NCI-H226 (cell line): Measurements from ENCODE around the gene DUOX1.

Experiments used
- DNase-seq: peaks from one replicate; pipeline ENCODE4 v3.0.0-alpha.2; 2015

Gene DUOX1

DNA sequence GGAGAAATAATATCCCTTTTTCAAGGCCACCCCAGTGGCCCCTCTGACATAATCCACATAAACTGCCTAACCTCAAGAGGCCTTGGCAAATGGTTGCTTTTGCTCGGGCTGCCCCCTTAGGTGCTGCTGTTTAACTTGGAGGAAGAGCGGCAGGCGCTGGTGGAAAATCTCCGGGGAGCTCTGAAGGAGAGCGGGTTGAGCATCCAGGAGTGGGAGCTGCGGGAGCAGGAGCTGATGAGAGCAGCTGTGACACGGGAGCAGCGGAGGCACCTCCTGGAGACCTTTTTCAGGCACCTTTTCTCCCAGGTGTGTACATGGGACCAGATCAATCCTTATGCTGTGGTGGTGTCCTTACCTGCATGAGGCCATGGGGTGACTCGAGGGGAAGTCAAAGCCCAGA, 15.0 kb downstream of the DUOX1 start:
- no peak for DNase-seq

DNA sequence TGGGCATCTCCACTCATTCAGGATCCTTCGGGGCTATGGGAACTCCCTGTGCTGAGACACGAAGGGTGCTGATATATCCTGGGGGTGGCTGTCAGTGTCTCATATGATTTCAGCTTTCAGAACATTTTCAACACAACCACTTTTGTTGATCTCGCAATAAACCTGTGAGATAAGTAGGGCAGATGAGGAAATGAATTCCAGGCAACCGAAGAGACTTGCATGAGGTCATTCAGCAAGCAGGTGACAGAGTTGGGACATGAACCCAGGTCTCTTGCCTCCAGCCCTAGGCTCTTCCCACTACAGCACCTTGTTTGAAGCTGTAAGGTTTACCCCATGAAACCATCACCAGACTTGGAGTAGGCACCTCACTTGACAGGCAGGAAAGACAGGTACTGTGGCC, 16.6 kb downstream of the DUOX1 start:
- DNase-seq: no peak

DNA sequence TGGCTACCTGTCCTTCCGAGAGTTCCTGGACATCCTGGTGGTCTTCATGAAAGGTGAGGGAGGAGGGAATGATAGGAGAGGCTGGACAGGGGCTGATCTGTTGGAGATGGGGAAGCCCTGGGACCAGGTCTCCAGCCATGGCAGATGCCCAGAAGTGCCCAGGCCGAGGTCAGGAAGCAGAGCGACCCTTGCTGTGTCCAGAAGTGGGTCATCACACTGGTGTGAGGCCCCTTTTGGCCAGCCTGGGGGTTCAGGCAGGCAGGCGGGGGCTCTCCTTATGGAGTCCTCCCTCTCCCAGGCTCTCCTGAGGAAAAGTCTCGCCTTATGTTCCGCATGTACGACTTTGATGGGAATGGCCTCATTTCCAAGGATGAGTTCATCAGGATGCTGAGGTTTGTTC, 17.8 kb downstream of the DUOX1 start:
- no peak for DNase-seq

DNA sequence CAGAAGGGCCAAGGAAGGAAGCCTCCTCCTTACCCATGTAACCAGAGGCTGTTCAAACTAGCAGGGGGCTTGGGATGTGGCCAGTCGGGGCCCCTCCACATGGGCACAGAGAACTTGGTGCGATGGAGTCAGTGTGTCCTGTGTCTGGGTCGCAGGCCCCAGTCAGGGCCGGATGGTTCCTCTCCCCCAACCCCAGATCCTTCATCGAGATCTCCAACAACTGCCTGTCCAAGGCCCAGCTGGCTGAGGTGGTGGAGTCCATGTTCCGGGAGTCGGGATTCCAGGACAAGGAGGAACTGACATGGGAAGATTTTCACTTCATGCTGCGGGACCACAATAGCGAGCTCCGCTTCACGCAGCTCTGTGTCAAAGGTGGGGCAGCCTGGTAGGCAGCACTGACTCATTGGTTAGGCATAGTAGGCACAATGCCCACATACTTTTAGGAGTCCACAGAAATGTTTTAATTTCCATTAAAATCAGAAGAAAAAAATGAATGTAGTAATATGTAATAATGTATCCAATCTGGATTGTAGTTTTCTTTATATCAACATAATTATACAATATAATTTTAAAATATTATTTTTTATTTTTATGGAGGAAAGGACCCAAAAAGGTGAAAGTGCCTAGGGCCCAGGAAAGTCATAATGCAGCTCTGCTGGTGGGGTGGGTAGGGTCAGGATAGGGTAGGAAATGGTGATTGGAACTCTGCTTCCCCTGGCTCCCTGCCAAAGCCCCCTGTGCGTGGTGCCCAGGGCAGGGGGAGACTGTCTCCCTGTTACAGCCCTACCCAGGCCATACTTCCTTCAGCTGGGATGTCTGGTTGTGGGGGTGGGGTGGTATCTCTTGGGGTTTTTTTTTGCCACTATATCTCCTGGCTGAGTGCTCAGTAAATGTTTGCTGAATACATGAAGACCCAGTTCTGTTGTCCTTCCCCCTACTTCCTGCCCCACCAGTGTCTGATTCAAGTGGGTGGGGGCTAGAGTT, 18.6 kb downstream of the DUOX1 start:
- peak; percentile 10 for DNase-seq

DNA sequence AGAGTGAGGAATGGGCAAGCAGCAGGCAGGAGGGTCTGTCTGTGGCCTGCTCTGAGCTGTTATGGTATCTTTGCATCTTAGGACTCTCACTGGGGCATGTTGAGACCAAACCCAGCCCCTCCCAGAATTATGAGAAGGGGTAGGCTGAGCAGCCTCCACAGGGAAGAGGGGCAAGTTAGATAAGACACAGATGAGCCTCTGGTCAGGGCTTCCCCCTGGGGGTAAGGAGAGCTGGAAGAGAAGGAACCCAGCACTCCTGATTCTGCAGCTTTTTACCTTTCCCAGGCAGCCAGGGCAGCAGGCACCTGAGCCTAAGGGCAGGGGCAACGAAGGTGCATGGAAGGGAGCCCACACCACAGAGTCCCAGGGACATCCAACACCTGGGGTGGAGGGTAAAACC, 19.3 kb downstream of the DUOX1 start:
- DNase-seq: no peak

DNA sequence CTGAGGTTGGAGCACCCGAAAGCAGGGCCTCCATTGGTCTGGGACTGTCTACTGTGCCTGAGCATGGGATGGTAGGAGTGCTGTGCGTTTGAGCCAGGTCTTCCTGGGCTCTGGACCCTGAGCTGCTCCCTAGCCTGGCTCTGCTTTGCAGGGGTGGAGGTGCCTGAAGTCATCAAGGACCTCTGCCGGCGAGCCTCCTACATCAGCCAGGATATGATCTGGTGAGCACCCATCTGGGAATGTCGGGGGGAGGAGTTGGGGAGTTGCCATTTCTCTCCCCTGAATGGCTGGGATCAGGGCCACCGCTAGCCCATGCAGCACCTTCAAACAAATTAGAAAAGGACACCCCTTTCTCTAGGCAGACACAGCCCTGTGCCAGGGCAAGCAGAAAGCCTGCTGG, 20.7 kb downstream of the DUOX1 start:
- DNase-seq: no peak

DNA sequence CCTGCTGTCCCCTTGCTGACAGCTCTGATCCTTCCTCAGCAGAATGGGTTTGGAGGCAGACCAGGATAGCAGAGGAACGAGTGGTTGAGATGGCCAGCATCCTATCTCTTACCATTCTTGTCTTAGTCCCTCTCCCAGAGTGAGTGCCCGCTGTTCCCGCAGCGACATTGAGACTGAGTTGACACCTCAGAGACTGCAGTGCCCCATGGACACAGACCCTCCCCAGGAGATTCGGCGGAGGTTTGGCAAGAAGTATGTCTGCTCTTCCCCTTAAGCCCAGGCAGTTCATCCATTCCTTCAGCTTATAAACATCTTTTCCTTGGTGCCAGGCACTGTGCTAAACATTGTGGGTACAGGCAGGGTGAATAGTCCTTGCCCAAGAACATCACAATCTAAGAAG, 21.2 kb downstream of the DUOX1 start:
- DNase-seq: no peak

DNA sequence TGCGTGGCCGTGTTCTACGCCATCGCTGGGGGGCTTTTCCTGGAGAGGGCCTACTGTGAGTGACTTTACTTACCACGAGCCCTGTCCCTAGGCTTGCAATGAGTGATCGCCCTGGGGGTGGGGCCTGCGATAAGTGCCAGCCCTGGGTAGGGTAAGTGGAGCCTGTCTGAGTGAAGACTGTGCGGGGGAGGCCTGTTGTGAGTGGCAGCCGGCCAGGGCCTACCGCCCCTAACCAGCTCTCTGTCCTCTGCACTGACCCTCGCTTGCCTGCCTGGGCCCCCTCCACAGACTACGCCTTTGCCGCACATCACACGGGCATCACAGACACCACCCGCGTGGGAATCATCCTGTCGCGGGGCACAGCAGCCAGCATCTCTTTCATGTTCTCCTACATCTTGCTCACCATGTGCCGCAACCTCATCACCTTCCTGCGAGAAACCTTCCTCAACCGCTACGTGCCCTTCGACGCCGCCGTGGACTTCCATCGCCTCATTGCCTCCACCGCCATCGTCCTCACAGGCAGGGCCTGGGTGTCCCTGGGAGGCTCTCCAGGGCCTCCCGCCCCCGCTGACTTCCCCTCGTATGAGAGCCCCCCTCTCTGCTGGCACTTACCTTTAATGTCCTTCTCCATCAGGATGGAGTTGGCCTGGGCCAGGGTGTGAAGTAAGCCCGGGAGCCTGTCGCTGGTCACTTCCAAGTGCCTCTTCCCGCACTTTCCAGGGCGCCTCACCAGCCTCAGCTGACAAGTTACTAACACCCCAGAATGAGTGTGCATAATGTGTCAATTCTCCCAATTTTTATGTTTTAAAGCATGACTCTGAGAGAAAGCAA, 22.4 kb downstream of the DUOX1 start:
- no peak for DNase-seq

DNA sequence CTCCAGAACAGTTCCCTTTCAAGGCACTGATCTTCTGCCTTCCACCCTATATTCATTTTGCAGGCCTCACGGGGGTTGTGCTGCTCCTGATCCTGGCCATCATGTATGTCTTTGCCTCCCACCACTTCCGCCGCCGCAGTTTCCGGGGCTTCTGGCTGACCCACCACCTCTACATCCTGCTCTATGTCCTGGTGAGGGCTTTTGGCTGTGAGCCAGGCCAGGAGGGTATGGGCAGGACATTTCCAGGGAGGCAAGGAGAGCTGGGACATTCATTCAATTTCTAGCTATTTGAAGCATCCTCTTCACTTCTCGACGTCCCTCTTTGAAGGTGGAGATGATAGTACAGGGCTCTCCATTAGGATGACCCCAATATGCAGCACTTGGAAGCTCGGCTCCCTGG, 25.9 kb downstream of the DUOX1 start:
- DNase-seq: no peak

DNA sequence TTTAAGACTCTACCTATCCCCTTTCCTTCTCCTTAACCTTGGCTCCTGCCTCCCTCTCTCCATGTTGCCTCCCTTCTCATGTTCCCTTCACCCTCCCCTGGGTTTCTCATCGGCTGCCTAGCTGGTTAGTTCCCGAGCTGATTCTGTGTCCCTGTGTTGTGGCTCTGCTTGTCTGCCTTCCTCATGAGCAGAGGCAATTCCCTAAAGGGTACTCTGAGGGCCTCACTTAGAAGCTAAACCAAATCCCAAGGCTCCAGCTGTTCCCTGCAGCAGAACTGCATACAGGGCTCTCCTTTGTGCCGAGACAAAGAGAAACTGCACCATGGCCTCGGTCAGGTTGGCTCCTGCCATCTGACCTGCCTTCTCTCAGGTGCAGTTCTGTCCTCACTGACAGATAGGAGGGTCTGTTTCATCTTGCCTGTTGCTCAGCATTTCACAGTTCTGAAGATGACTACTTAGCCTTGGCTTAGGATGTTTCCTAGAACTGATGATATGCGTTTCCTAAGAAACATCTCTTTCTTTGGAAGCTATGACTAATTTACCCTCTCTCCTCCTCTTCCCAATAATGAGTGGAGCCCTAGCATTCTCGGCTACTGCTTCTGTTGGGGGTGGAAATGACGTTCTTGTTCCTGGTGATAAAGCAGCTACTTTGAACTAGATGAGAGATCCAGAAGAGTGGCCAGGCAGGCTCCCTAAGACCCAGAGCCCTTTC, 27.1 kb downstream of the DUOX1 start:
- no peak for DNase-seq

DNA sequence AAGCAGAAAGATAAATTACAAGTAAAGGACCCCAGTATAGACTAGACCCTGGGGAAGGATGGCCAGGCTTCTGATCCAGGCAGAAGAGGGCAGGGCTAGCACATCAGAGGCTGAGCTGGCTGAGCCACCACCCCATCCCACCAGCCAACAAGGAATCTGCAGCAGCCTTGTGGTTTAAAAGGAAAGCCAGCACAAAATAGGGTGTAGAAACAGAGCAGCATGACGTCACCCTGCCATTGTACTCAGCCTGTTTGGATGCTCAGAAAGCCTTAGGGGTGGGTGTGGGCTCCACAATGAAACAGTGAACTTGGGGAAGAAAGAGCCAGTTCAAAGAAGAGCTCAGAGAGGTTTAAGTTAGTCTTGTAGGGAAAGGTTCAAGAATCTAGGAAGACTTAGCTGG, 28.2 kb downstream of the DUOX1 start:
- DNase-seq: no peak

DNA sequence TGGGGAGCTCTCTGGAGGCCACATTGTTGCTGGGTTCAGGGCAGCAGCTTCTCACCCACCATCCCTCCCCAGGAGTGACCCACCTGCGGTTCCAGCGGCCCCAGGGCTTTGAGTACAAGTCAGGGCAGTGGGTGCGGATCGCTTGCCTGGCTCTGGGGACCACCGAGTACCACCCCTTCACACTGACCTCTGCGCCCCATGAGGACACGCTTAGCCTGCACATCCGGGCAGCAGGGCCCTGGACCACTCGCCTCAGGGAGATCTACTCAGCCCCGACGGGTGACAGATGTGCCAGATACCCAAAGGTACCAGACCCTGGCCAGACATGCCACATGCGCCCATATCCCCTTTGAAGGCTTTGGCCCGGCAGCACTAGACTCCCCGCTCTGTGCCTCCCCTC, 31.9 kb downstream of the DUOX1 start:
- no peak for DNase-seq

DNA sequence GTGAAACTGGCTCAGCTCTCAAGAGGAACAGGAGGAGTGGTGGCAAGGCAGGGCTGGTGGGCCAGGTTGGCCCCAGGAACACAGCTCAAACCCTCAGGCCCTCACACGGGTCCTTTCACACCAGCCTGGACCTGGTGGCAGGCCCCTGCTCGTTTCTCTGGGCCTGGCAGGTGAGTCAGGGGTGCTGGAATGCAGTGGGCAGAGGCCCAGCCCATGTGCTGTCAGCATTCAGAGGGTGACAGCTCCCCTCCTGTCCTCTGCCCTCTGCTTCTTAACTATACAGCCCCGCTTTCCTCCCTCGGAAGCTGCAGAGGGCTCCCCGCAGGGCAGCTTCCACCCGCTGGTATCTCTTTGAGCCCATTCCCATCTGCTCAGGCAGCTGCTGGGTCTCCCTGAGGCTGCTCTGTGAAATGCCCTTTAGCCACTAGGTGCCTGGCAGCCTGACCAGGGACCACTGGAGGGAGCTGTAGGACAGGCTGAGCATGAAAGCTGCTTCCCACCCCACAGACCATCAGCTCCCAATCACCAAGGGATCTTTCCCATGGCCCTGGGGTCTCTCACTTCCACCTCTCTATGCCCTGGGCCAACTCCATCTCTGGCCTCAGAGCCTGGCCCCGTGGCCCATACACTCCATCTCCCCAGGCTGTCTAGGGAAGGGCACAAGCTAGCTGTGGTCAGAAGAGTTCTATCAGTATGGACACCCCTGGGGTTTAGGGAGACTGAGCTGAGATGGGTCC, 33.1 kb downstream of the DUOX1 start:
- peak; percentile 66 for DNase-seq

DNA sequence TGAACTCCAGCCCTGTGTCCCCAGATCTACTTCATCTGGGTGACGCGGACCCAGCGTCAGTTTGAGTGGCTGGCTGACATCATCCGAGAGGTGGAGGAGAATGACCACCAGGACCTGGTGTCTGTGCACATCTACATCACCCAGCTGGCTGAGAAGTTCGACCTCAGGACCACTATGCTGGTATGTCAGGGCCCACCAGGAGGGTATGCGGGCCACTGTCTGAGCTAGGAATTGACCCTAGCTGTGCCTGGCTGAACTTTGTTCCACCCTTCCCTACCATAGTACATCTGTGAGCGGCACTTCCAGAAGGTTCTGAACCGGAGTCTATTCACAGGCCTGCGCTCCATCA, 33.7 kb downstream of the DUOX1 start:
- DNase-seq: no peak

DNA sequence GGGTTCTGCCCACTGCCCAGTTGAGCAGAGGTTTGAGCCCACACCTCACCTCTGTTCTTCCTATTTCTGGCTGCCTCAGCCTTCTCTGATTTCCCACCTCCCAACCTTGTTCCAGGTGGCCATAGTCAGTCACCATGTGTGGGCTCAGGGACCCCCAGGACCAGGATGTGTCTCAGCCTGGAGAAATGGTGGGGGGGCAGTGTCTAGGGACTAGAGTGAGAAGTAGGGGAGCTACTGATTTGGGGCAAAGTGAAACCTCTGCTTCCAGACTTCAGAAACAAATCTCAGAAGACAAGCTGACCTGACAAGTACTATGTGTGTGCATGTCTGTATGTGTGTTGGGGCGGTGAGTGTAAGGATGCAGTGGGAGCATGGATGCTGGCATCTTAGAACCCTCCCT, 35.1 kb downstream of the DUOX1 start:
- DNase-seq: no peak

DNA sequence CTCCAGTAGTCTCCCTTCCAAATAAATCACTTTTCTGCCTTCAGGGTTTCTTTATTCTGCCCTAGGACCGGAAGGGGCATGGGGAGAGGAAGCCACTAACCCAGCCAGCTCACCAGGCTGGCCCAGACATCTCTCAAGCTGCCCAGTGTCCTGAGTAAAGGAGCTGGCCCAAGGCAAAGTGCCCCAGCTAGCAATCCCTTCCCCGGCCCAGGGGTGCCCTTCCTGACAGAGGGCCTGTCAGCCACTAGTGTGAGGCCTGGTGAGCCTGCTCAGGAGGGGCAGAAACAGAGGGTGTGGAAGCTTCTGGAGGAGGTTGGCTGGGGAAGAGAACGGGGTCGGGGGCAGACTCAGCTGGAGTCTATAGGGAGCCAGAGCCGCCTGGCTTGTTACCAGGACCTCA, 35.7 kb downstream of the DUOX1 start:
- DNase-seq: no peak

DNA sequence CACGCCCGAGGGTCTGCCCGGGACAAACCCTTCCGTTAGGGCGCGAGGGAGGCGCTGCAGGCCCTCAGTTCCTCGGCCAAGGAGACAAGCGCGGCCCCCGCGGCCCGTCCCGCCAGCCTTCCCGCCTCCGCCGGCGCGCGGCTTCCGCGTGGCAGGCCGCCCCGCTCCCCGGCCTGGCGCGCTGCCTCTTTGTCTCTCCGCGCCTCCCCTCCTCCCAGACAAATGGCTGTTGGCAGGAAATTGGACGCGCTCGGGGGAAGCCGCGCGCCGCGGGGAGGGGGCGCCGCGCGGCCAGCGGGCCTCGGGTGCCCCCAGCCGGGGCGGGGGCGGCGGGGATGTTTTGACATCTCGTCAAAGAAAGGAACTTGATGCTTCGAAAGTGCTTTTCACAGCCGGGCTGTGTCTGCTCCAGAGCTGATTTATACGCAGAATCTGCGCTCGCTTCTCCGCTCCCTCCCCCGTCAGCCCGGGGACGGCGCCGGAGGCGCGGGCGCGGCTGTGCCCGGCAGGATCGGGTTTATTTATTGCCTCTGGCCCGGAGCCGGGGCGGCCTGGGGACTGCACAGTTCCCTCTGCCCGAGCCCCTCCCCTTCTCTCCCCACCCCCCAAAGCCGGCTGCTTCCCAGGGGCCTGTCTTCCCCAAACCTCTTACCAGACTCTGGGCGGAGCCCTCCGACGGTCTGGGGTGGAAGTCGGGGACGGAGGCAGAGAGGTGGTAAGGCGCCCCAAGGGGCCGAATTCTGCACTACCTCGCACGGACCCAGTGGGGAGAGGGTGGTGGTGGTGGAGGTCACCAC, 37.2 kb downstream of the DUOX1 start:
- DNase-seq: peak; percentile 80

DNA sequence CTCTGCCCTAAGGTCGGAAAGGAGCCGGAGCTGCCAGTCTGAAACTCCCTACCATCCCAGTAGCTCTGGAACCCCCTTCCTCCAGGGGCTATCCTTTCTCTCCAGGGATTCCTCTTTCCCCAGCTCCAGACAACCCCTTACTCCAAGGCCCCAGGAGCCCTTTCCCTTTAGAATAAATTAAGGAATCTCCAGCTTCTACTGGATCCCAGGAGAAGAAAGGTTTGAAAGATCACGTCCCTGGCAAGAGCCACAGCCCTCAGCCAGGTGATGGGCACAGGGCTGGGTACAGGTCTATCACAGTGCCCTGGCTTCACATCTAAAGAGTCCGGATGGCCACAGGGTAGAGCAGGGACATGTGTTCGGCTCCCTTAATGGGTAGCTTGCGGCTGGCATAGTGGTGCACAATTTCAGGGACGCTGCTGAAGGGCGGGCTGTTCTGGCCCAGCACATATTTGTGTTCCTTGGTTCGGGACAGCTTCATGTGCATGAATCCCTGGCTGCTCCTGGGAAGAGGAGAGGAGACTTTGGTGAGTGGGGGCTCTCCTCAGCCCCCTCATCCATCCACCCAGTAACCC, 37.9 kb downstream of the DUOX1 start:
- DNase-seq: no peak

DNA sequence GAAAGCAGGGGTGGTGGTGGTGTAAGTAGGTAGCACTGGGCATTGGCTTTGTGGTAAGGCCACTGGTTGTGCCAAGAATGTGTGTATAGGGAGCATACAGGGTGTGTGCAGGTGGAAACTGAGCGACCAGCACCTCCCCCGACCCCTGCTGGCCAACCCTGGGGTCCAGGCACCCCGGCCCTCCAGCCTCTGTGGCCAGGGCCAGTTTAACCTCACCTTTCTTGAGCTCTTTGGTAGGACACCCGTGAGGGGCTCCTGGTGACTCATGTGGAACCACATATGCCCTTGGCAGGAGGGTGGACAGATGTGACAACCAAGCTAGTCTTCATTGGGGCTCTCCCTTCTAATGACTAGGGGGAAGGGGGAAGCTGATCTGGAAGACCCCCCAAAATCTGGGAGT, 38.5 kb downstream of the DUOX1 start:
- DNase-seq: no peak

DNA sequence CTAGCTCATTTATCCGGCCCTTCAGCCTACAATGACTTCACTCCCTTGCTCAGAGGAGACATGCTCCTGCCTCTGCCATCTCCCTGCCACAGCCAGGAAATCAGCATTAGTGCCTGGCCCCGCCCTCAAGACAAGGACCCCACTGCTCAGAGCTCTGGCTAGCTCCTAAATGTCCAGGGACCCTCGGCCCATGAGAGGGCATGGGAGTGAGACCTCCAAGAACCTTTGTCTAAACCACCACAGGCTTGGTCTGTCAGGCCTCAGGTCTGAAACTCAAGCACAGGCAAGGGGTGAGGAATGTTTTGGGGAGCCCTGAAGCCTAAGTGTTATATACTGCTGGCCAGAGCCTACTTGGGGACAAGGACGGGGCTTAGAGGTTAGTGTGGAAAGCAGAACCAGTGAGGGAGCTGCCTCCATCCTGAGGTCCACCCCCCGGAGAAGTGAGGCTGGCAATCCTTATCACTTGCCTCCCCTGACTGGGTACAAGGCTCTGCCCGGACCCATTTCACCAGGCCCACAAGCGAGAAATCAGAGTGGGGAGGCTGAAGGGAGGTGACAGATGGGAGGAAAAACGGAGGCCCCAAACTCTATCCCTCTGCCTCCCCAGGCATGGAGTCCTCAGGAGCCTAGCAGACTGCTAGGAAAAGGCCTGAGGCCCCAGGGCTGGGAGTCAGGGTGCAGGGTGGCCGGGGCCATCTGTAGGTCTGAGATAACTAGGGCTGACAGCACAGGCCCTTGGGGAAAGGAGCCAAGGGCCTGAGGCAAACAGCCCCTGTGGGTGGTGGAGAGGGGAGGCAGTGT, 39.2 kb downstream of the DUOX1 start:
- DNase-seq: no peak
